Measurements from ENCODE around the gene NTRK2. TPM values are rescaled to one million over a fixed set of nuclear protein-coding genes. Genes with fewer than 3 reads are reported as not detected.
"Not testable (repeated sequence)": the region's sequence is repeated elsewhere in the genome, so short reads cannot be mapped to it uniquely, and the experiment has no call there.

The NTRK2 gene
- total RNA-seq, 5 donors from 2014 or later (not counting 1 experiment from before 2014, with no cell fraction given), result 0.05 to 0.39 (median 0.12) TPM; not detected in 1

DNA sequence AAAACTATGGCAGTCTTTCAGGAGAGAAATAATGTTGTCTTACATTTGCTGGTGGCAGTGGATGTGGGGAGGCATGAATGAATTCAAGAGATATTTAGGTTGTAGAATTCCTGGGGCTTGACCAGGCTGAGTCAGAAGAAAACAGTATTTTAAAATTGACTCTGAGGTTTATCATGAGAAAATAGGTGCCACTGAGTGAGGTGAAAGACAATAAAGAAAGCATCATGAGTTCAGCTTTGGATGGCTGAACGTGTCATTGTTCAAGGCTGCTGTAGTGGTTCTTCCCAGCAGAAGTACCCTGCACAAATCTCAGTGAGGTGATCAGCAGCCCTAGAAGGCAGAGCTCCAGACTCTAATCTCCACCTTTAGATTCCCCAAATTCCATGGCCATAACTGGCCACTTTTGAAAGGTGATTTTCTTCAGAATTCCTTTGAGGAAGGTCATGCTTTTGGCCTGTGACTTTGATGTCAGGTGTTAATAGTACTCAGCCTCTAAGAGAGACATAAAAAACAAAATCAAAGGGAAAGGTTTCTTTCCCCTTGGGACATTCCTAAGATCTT lies 395.4 kb downstream of the NTRK2 start:
- no peaks in the 10 kb centered on the region for H3K36me3 Mint-ChIP-seq
- CTCF ChIA-PET, result no interaction called here
- no peak overlapping the region for H3K27ac ChIP-seq (ENCODE audit: low read length)
- H3K4me1 Mint-ChIP-seq, result no peaks in the 10 kb centered on the region
- peaks cover 0 to 9% of the 10 kb centered on the region in 2 donors for H3K27me3 Mint-ChIP-seq
- H3K9me3 Mint-ChIP-seq, result no peaks in the 10 kb centered on the region
- POLR2A ChIA-PET, result no interaction called here
- no CpG with 5 or more reads among the region's 1 CpG for WGBS (ENCODE audit: insufficient coverage)
- no peak overlapping the region for H3K27ac Mint-ChIP-seq
- H3K27me3 ChIP-seq (replicated peaks in 1 of 2; ENCODE audit: control insufficient read depth in 2 of 2, extremely low read depth in 1 of 2, insufficient read depth in 2 of 2, low read length in 1 of 2), result no peaks in the 10 kb centered on the region
- no peaks in the 10 kb centered on the region for H3K4me1 ChIP-seq (ENCODE audit: control insufficient read depth in 1 of 2, extremely low read depth in 1 of 2, insufficient read depth in 2 of 2, low read length in 2 of 2)
- no peaks in the 10 kb centered on the region for H3K36me3 ChIP-seq (ENCODE audit: control insufficient read depth in 2 of 2, extremely low read depth in 1 of 2, insufficient read depth in 1 of 2, low read length in 1 of 2)
- DNase-seq, result no peak
- no peak overlapping the region for H3K4me3 ChIP-seq (ENCODE audit: control insufficient read depth in 1 of 2, extremely low read depth in 1 of 2, low read length in 1 of 2)
- ATAC-seq (replicated peaks in 1 of 4), result no peak
- H3K4me3 Mint-ChIP-seq, result no peak overlapping the region
- H3K9me3 ChIP-seq, result no peaks in the 10 kb centered on the region

DNA sequence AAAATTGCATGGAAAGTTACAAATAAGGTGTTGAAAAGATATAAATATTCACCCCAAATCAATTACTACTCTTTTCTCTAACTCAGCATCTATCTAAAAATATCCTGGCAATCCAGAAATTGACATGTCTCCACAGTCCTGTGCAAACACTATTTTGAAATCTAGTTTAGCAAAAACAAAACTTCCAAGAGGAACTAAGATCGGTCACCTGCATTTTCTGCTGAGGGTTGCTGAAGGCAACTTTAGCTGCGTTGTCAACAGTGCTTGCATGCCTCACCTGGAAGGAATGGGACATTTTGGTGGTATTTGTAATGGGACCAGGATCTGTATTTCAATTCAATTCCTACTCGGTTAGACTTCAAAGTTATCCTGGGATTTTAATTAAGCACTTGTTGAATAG lies 398.3 kb downstream of the NTRK2 start:
- WGBS (ENCODE audit: insufficient coverage), result no CpG with 5 or more reads among the region's 3 CpGs
- POLR2A ChIA-PET, result no interaction called here

DNA sequence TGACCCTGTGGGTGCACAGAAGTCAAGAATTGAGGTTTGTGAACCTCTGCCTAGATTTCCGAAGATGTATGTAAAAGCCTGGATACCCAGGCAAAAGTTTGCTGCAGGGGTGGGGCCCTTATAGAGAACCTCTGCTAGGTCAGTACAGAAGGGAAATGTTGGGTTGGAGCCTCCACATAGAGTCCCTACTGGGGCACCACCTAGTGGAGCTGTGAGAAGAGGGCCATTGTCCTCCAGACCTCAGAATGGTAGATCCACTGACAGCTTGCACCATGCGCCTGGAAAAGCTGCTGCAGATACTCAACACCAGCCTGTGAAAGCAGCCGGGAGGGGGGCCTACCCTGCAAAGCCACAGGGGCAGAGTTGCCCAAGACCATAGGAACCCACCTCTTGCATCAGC lies 399.9 kb downstream of the NTRK2 start:
- H3K27me3 ChIP-seq (replicated peaks in 1 of 2; ENCODE audit: control insufficient read depth in 2 of 2, extremely low read depth in 1 of 2, insufficient read depth in 2 of 2, low read length in 1 of 2); H3K4me3 Mint-ChIP-seq; H3K4me3 ChIP-seq (ENCODE audit: control insufficient read depth in 1 of 2, extremely low read depth in 1 of 2, low read length in 1 of 2); H3K27ac ChIP-seq (ENCODE audit: low read length); POLR2A ChIA-PET; H3K9me3 Mint-ChIP-seq; H3K9me3 ChIP-seq; H3K4me1 ChIP-seq (ENCODE audit: control insufficient read depth in 1 of 2, extremely low read depth in 1 of 2, insufficient read depth in 2 of 2, low read length in 2 of 2); H3K4me1 Mint-ChIP-seq; H3K36me3 Mint-ChIP-seq; ATAC-seq (replicated peaks in 1 of 4); H3K27ac Mint-ChIP-seq; DNase-seq; CTCF ChIA-PET; H3K27me3 Mint-ChIP-seq; H3K36me3 ChIP-seq (ENCODE audit: control insufficient read depth in 2 of 2, extremely low read depth in 1 of 2, insufficient read depth in 1 of 2, low read length in 1 of 2): not testable (repeated sequence)
- 92% methylated on average over 2 of the region's 3 CpGs for WGBS (ENCODE audit: insufficient coverage)

More for the DNA sequence above, 398.3 kb downstream of the NTRK2 start:
- H3K4me1 Mint-ChIP-seq, result no peaks in the 10 kb centered on the region
- H3K9me3 Mint-ChIP-seq, result peaks cover 0 to 4% (median 0%) of the 10 kb centered on the region in 3 donors
- H3K27me3 ChIP-seq (replicated peaks in 1 of 2; ENCODE audit: control insufficient read depth in 2 of 2, extremely low read depth in 1 of 2, insufficient read depth in 2 of 2, low read length in 1 of 2), result no peaks in the 10 kb centered on the region
- no peaks in the 10 kb centered on the region for H3K36me3 Mint-ChIP-seq
- H3K27ac ChIP-seq (ENCODE audit: low read length), result no peak overlapping the region
- no peaks in the 10 kb centered on the region for H3K9me3 ChIP-seq
- no peak overlapping the region for H3K4me3 ChIP-seq (ENCODE audit: control insufficient read depth in 1 of 2, extremely low read depth in 1 of 2, low read length in 1 of 2)
- no peak for ATAC-seq (replicated peaks in 1 of 4)
- CTCF ChIA-PET, result no interaction called here
- H3K4me1 ChIP-seq (ENCODE audit: control insufficient read depth in 1 of 2, extremely low read depth in 1 of 2, insufficient read depth in 2 of 2, low read length in 2 of 2), result no peaks in the 10 kb centered on the region
- no peaks in the 10 kb centered on the region for H3K36me3 ChIP-seq (ENCODE audit: control insufficient read depth in 2 of 2, extremely low read depth in 1 of 2, insufficient read depth in 1 of 2, low read length in 1 of 2)
- H3K4me3 Mint-ChIP-seq, result no peak overlapping the region
- no peaks in the 10 kb centered on the region for H3K27me3 Mint-ChIP-seq
- DNase-seq, result no peak
- no peak overlapping the region for H3K27ac Mint-ChIP-seq
